Activated B cell treated with CpG ODN at 0.5 μM for 24 hours (primary cell): ENCODE results near the gene PTTG1IP. TPM values are rescaled to one million over a fixed set of nuclear protein-coding genes. Genes with fewer than 3 reads are reported as not detected.

ENCODE experiments used
- ATAC-seq: fragments of 200-7000 bp; cut with Tn5 transposase; one replicate; pipeline ENCODE4 v1.10.0; 2021; ENCODE audit warnings: low read depth, mild to moderate bottlenecking, moderate library complexity
- CTCF ChIA-PET: fragments of 350-600 bp; sonication (Branson Sonifier 250); formaldehyde crosslinking; loops from one replicate; lab custom pipeline; 2021; ENCODE audit warnings: antibody characterized with exemption; lab: Charles Lee
- POLR2A ChIA-PET: fragments of 350-600 bp; sonication (Branson Sonifier 250); formaldehyde crosslinking; loops from one replicate; lab custom pipeline; 2021; ENCODE audit warnings: antibody characterized with exemption; lab: Charles Lee
- DNase-seq: peaks from one replicate; pipeline ENCODE4 v3.0.0; 2022
- H3K27ac Mint-ChIP-seq: one replicate; pipeline ENCODE4 v1.8.0; 2020; ENCODE audit warnings: mixed read lengths
- H3K27me3 Mint-ChIP-seq: one replicate; pipeline ENCODE4 v1.8.0; 2021; ENCODE audit warnings: mixed read lengths
- H3K36me3 Mint-ChIP-seq: one replicate; pipeline ENCODE4 v1.8.0; 2021; ENCODE audit warnings: low read depth, mixed read lengths
- H3K4me1 Mint-ChIP-seq: one replicate; pipeline ENCODE4 v1.8.0; 2021; ENCODE audit warnings: mixed read lengths
- H3K4me3 Mint-ChIP-seq: one replicate; pipeline ENCODE4 v1.8.0; 2020; ENCODE audit warnings: mild to moderate bottlenecking, mixed read lengths
- H3K9me3 Mint-ChIP-seq: one replicate; pipeline ENCODE4 v1.8.0; 2020; ENCODE audit warnings: mixed read lengths
- intact Hi-C: fragments of 100-400 bp; cut with micrococcal nuclease; formaldehyde crosslinking; loops from one replicate; pipeline ENCODE4 v1.15.1; 2024
- total RNA-seq: library from RNA; stranded (reverse); gene quantifications from 2 replicates; pipeline ENCODE4 v1.2.3, GENCODE V29; 2022
- TF ChIP-seq, protein P1 (sequence below): fragments of 200-600 bp; IDR thresholded peaks from one replicate; pipeline ENCODE4 v1.8.0; 2022; ENCODE audit warnings: antibody characterized with exemption, mild to moderate bottlenecking

PTTG1IP gene
- total RNA-seq, 1 donor from 2014 or later = 36.6 TPM

DNA sequence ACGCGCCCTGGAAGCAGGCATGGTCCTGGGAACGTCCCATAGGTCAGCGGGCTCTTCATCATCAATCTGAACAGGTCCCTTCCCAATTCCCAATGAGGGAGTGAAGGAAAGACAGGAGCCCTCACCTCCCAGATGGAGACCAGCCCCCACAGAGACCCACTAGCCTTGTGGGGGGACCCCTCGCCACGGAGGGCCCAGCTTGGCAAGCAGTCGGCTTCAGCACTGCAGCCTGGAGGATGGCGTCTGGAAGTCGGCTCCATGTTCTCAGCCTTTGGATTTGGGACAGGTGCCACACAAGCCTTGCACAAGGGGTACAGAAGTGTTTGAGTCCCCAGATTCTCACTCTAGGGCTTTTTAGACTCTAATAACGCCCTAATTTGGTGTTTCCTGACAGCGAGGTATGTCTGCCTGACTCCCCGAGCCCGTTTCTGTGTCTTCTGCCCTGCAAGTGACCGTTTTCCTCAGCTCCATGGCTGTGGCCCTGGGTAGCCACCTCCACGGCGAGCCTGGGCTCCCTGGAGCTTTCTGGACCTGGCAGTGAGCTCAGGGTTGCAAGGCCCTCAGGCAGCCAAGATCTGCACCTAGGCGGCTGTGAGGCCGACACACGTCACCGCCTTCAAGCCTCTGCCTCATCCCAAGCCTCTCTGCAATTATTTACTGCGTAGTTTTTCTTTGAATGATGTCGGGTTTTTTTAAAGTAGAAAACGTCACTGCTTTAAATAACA lies 30.6 kb downstream of the PTTG1IP start:
- Mint-ChIP-seq H3K27ac (no peak overlapping the region), H3K27me3 (peaks cover 32% of the 10 kb centered on the region), H3K9me3 (no peaks in the 10 kb centered on the region), H3K36me3 (no peaks in the 10 kb centered on the region), H3K4me3 (no peak overlapping the region), H3K4me1 (peaks cover 15% of the 10 kb centered on the region)
- ChIA-PET CTCF (no interaction called here), POLR2A (no interaction called here)
- DNase-seq (no peak), ATAC-seq (no peak)
- TF ChIP-seq, protein P1, sequence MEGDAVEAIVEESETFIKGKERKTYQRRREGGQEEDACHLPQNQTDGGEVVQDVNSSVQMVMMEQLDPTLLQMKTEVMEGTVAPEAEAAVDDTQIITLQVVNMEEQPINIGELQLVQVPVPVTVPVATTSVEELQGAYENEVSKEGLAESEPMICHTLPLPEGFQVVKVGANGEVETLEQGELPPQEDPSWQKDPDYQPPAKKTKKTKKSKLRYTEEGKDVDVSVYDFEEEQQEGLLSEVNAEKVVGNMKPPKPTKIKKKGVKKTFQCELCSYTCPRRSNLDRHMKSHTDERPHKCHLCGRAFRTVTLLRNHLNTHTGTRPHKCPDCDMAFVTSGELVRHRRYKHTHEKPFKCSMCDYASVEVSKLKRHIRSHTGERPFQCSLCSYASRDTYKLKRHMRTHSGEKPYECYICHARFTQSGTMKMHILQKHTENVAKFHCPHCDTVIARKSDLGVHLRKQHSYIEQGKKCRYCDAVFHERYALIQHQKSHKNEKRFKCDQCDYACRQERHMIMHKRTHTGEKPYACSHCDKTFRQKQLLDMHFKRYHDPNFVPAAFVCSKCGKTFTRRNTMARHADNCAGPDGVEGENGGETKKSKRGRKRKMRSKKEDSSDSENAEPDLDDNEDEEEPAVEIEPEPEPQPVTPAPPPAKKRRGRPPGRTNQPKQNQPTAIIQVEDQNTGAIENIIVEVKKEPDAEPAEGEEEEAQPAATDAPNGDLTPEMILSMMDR = no peak
- intact Hi-C loops = no loop called here

DNA sequence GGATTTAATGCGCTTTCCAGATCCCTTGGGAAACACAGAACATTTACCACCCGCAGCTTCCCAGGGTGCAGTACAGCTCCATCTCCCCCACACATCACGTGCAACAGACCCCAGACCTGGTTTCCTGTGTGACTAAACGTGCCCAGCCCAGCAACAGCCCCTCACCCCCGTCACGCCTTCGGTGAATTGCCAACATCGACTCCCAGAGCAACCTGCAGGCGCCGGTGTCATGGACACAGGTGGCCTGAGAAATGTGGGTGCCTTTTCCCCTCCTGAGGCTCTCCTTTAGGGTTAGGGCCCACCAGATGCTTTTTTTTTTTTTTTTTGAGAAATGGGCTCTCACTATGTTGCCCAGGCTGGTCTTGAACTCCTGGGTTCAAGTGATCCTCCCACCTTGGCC lies 31.4 kb downstream of the PTTG1IP start:
- TF ChIP-seq, protein P1 = no peak
- H3K27ac Mint-ChIP-seq = no peak overlapping the region
- no peaks in the 10 kb centered on the region for H3K36me3 Mint-ChIP-seq
- H3K4me3 Mint-ChIP-seq = no peak overlapping the region
- DNase-seq (no peak), ATAC-seq (no peak)
- peaks cover 13% of the 10 kb centered on the region for H3K4me1 Mint-ChIP-seq
- ChIA-PET CTCF (no interaction called here), POLR2A (no interaction called here)
- H3K9me3 Mint-ChIP-seq = no peaks in the 10 kb centered on the region
- intact Hi-C loops = no loop called here
- H3K27me3 Mint-ChIP-seq = peaks cover 32% of the 10 kb centered on the region

DNA sequence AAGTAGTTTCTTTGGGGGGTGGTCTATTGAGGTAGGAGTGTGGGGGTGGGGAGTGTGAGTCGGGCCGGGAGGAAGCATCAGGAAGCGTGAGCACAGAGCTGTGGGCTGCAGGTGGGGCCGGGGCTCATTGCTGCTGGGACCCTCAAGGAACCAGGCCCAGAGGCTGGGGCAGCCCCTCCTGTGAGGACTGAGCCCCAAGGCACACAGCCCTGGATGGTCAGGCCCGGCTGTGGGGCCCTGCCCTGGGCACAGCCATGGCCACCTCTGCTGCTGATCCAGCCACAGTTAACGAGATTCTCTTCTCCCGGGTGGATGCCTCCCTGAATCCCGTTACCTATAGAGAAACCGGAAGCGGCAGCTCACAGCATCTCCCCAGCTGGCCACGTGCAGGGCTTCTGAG lies 32.7 kb downstream of the PTTG1IP start:
- Mint-ChIP-seq H3K27ac (no peak overlapping the region), H3K36me3 (no peaks in the 10 kb centered on the region), H3K4me1 (peaks cover 3% of the 10 kb centered on the region), H3K27me3 (peaks cover 32% of the 10 kb centered on the region), H3K4me3 (no peak overlapping the region), H3K9me3 (no peaks in the 10 kb centered on the region)
- CTCF ChIA-PET = no interaction called here
- ATAC-seq (no peak), DNase-seq (no peak)
- TF ChIP-seq, protein P1 = no peak
- intact Hi-C loops = no loop called here
- POLR2A ChIA-PET = no interaction called here

DNA sequence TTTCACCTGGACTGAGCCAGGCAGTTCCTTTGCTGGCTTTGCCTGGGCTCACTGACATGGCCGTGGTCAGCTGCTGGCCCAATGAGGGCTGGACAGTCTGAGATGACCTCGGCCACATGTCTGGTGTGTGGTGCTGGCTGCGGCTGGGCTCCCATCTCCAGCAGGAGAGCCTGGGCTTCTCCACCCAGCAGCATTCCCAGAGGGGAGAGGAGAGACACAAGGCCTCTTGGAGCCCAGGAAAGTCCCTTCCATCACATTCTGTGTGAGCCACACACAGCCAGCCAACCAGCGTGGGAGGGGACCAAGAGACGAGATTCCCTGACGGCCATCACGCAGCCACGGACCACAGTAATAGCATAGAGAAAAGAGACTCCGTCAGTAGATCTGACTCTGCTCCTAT lies 34.5 kb downstream of the PTTG1IP start:
- ChIA-PET CTCF (no interaction called here), POLR2A (no interaction called here)
- no peak overlapping the region for H3K4me3 Mint-ChIP-seq
- TF ChIP-seq, protein P1 = no peak
- no peaks in the 10 kb centered on the region for H3K36me3 Mint-ChIP-seq
- no peaks in the 10 kb centered on the region for H3K9me3 Mint-ChIP-seq
- intact Hi-C loops = no loop called here
- no peaks in the 10 kb centered on the region for H3K4me1 Mint-ChIP-seq
- no peak for DNase-seq
- peaks cover 23% of the 10 kb centered on the region for H3K27me3 Mint-ChIP-seq
- no peak overlapping the region for H3K27ac Mint-ChIP-seq
- no peak for ATAC-seq

DNA sequence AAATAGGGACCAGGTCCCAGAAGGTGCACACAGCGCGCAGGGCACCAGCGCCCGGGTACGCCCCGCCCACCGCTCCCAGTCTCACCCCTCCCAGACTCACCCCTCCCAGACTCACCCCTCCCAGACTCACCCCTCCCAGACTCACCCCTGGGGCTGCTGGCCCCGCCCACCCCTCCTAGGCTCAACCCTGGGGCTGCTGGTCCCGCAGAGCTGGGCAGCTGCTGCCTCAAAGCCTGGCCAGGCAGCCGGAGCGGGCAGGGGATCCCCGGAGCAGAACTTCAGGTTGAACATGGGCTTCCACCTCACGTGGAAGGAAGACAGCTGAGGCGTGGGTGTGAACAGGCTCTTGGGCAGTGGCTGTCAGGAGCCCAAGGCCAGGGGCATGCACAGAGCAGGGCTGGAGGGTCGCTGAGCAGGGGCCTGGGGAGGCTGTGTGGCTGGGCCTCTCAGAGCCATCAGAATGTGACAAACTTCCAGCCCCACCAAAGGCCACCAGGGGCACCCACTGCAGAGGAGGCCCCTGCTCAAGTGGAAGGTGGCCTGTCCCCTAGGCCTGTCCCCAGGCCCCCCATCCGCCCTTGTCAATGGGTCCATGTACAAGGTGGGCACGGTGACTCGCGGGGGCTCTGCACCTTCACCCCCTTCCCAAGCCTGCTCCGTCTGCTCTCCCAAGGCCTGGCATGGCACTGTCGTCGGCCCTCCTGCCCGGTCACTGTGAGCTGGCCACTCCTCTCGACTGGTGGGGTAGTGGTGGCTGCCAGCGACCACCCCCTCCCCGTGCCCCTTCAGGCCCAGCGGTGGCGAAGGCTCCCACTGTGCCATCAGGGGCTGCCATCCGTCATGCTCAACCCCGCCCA lies 35.2 kb downstream of the PTTG1IP start:
- H3K9me3 Mint-ChIP-seq = no peaks in the 10 kb centered on the region
- H3K36me3 Mint-ChIP-seq = no peaks in the 10 kb centered on the region
- H3K27me3 Mint-ChIP-seq = peaks cover 23% of the 10 kb centered on the region
- intact Hi-C loops = no loop called here
- no peaks in the 10 kb centered on the region for H3K4me1 Mint-ChIP-seq
- no peak for ATAC-seq
- ChIA-PET CTCF (no interaction called here), POLR2A (no interaction called here)
- TF ChIP-seq, protein P1 = no peak
- no peak overlapping the region for H3K4me3 Mint-ChIP-seq
- no peak for DNase-seq
- no peak overlapping the region for H3K27ac Mint-ChIP-seq
